MM.1S (cell line): Measurements from ENCODE around the gene PELI3.

Source experiments
- EZH2 ChIP-seq: fragments of 300-600 bp; sonication (generic); optimal IDR thresholded peaks from 2 replicates; pipeline ENCODE3; 2017; ENCODE audit warnings: low read depth, mild to moderate bottlenecking, antibody characterized with exemption, low read length, mixed read lengths
- TF ChIP-seq, protein P1 (sequence below): fragments of 300-600 bp; sonication (generic); IDR thresholded peaks from 2 replicates; pipeline ENCODE4 v1.5.1; 2016; ENCODE audit warnings: antibody characterized with exemption, low read length, mixed read lengths

DNA sequence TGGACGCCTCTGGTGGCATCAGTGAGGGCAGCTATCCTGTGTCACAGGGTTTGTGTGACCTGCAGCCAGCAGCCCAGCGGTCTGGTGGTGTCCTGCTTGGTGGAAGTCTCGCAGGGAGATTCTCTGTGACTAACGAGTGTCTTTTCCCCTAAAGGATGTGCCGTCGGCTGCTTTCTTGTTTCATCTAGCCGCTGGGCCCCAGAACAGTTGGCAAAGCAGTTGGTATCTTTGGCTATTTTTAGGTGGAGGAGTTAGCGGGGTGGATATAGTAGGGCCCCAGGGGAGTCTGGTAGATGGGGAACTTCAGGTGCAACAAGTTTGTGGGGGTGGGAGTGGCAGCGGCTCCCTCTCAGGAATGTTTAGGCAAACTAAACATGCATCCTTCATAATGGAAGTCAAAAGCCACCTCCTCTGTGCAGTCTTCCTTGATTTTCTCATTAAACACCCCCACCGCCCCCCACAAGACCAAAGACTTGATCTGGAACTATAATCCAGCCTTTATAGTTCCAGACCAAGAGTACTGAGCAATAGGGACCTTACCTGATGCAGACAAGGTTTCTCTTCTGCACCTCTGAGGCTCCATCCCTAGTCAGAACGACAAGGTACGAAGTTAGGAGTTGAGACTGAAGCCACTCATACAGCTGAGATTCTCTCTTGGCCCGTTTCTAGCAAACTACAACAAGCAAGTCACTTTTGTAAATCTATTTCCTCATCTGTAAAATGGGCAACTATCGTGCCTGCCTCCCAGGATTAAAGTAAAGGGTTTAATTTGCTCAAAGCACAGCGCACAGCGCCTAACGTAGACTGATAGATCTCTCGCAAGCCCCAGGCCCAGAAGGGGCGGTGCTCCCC, 1.1 kb upstream of the PELI3 start:
- TF ChIP-seq, protein P1, sequence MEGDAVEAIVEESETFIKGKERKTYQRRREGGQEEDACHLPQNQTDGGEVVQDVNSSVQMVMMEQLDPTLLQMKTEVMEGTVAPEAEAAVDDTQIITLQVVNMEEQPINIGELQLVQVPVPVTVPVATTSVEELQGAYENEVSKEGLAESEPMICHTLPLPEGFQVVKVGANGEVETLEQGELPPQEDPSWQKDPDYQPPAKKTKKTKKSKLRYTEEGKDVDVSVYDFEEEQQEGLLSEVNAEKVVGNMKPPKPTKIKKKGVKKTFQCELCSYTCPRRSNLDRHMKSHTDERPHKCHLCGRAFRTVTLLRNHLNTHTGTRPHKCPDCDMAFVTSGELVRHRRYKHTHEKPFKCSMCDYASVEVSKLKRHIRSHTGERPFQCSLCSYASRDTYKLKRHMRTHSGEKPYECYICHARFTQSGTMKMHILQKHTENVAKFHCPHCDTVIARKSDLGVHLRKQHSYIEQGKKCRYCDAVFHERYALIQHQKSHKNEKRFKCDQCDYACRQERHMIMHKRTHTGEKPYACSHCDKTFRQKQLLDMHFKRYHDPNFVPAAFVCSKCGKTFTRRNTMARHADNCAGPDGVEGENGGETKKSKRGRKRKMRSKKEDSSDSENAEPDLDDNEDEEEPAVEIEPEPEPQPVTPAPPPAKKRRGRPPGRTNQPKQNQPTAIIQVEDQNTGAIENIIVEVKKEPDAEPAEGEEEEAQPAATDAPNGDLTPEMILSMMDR, result no peak
- no peak for TF ChIP-seq EZH2
